HL-60/S4 (cell line): ENCODE results near the gene OR4N2.
"Not testable (repeated sequence)": the region's sequence is repeated elsewhere in the genome, so short reads cannot be mapped to it uniquely, and the experiment has no call there.

Source experiments
- in situ Hi-C: fragments of 300-500 bp; cut with MboI; formaldehyde crosslinking; loops from 2 replicates; pipeline ENCODE4 v1.14.3; 2022; ENCODE audit warnings: low sequenced_read_pairs

Gene OR4N2

GRCh38 chr14:19834203-19834848, 30.8 kb downstream of the OR4N2 start:
- in situ Hi-C loops, result not testable (repeated sequence)

DNA sequence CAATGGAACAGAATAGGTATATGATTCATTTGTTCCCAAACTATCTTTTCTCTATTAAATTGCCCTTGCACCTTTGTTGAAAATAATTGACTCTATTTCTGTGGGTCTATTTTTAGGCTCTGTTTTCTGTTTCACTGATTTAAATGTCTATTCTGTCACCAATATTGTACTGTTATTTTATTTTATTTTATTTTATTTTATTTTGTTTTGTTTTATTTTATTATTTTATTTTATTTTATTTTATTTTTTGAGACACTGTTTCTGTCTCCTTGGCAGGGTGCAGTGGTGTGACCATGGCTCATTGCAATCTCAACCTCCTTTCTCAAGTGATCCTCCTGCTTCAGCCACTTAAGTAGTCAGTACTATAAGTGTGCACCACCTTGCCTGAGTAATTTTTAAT, 34.9 kb downstream of the OR4N2 start:
- in situ Hi-C loops, result no loop called here

GRCh38 chr14:19851365-19851764, 47.8 kb downstream of the OR4N2 start:
- in situ Hi-C loops, result no loop called here

GRCh38 chr14:19866061-19866669, 62.6 kb downstream of the OR4N2 start:
- in situ Hi-C loops, result not testable (repeated sequence)

- in situ Hi-C loops, result no loop called here
Measured at GRCh38 chr14:19873178-19873577, 69.6 kb downstream of the OR4N2 start.

- in situ Hi-C loops, result no loop called here
Measured at GRCh38 chr14:19874842-19875241, 71.3 kb downstream of the OR4N2 start, which contains the start of gene OR4K2. TSS of gene OR4K2 (plus strand) at chr14:19875142. CDS start at chr14:19876268, 1,126 bp downstream.

DNA sequence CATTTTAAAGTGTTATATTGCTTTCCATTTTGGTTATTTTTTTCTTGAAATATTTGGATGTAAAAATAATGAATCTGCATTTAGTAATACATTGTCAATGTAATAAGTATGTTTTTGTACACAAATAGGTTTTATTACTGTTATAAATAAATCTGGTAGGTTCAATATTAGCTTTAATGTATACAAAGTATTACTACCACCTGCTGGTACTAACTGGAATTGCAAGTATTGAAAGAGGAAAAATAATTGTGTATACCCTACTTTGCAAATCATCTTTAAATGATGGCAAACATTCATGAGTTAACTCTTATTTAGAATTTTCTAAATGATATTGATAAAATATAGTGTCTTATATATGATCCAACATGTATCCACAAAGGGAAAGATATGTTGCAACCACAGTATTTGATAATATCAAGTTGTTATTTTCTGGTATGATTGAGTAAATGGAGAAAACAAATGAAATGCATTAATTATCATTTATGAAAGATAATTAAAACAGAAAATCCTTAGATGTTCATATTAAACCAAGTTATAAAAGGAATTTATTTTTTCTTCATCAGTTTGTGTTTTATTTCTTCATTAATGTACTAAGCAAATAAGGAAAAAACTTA, 74.6 kb downstream of the OR4N2 start:
- in situ Hi-C loops, result no loop called here
